ENCODE data around the gene NCSTN. TPM values are rescaled to one million over a fixed set of nuclear protein-coding genes. Genes with fewer than 3 reads are reported as not detected.

Gene NCSTN
- total RNA-seq, 1 donor from 2014 or later, result 106 TPM

GRCh38 chr1:160406131-160406968, 63.2 kb downstream of the NCSTN start:
- DNase-seq (ENCODE audit: low spot score), result no peak

DNA sequence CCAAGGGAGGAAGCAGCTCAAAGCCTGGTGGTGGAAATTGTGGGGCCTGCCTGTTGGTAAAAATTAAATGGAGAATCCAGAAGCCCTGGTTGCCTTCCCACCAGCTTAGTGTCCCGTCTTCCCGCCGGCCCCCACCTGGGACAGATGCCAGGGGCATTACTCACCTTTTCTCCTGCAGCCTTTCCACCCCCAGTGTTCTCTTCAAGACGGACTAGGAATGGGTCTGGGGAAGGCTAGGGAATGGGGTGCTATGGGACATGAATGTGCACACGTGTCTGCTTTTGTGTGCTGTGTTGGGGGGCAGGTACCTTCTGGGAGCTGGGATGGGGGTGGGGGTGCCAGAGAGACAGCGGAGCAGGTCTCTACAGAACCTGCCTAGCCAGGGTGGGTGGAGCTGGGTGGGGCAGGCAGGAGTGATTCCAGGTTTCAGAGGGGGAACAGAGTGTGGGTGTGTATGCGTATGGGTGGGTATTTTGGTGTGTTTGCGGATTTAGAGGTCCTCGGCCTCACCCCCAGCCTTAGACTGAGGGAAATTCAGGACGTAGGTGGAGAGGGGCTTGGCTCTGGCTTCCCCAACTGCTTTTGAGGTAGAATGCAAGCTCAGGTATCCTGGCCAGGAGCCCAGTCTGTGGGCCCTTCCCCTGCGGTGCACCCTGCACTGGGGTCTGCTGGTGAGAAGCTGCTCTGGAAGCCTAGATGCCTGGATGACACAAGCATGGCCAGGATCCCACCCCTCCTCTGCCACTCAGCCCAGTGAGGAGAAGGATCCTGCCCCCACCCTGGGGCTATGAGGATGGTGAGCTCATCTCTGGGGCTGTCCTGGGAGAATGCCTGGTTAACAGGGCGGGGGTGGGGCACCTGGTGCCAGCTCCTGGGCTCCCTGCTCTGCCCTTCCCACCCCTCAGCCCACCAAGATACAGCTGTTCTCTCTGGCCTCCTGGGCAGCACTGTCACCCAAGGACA, 64.9 kb downstream of the NCSTN start:
- DNase-seq (ENCODE audit: low spot score), result no peak

Other genes starting within 250 kb of the NCSTN start
- 81.7 TPM for gene IGSF8, start 244.8 kb upstream of the NCSTN start, total RNA-seq
- 18.6 TPM for gene ATP1A2, start 227.6 kb upstream of the NCSTN start, total RNA-seq
- 0.43 TPM for gene ATP1A4, start 191.8 kb upstream of the NCSTN start, total RNA-seq
- 0.37 TPM for gene CASQ1, start 152.8 kb upstream of the NCSTN start, total RNA-seq
- gene PEA15, start 138.0 kb upstream of the NCSTN start, total RNA-seq, result 138 TPM
- 147 TPM for gene DCAF8, start 80.8 kb upstream of the NCSTN start, total RNA-seq
- 75.7 TPM for gene PEX19, start 58.2 kb upstream of the NCSTN start, total RNA-seq
- 164 TPM for gene COPA, start 133 bp upstream of the NCSTN start, total RNA-seq
- not detected for gene NHLH1, start 23.7 kb downstream of the NCSTN start, total RNA-seq
- 6.5 TPM for gene VANGL2, start 57.2 kb downstream of the NCSTN start, total RNA-seq
- 2.2 TPM for gene SLAMF6, start 179.9 kb downstream of the NCSTN start, total RNA-seq
- gene CD84, start 236.1 kb downstream of the NCSTN start, total RNA-seq, result 11.9 TPM